SK-N-DZ (cell line): Measurements from ENCODE around the gene ASCC1.

Experiments used
- DNase-seq: peaks from one replicate; pipeline ENCODE4 v3.0.0-alpha.2; 2015; ENCODE audit warnings: low spot score

ASCC1 gene

DNA sequence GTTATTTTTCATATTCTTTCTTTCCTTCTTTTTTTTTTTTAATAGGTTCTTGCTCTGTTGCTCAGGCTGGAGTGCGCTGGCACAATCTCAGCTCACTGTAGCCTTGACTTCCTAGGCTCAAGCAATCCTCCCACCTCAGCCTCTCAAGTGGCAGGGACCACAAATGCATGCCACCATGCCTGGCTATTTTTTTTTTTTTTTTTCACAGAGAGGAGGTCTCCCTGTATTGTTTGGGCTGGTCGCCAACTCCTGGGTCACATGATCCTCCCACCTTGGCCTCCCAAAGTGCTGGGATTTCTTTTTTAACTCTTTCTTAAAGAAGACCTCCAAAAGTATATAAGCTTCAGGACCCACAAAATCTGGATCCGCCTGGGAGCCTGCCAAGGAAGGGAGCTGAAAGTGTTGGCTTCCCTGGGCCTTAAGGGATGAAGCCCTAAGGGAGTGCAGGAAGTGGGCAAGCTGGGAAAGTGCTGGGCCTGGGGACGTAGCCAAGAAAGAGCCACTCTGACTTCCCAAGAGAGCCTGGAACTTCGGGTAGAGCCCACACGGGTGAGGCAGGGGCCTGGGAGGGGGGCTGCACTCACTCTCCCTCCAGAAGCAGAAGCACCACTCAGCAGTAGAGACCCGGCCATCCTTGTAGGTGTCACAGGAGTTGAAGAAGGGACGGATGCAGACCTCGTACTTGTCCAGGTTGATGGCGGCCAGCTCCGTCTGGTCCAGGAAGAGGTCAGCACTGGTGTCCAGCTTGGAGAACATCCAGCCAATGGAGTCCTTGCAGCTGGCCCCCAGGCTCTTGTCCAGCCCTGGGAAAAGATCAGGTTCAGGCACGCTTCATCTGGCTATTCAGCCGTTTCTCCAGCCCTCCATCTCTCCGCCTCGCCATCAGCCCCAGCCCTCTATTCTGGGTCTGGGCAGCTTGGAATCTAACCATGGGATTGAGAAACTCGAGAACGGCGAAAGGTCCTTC, 149.5 kb downstream of the ASCC1 start:
- DNase-seq: no peak

DNA sequence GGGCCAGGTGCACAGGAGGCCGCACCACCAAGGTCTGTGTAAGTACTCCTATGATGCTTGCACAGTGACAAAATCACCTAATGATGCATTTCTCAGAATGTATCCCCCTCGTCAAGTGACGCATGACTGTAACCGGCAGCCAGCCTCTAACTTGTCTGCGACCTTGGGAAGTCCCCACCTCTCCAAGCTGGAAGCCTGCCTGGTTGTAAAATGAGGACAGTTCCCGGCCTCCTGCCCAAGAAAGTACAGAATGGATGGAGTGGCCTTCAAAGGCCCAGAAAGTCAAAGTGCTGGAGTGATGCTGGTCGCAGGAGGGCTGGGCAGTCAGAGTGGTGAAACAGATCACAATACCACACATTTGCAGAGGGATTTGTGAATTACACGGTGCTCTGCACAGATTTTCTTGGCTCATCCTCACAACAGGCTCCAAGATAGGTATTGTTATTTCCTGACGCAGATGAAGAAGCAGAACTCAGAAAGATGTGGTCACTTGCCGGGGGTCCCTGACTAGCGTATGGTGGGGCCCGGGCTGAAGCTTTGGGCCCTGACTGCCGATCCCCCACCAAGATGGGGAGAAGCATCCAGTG, 150.5 kb downstream of the ASCC1 start:
- DNase-seq: no peak

DNA sequence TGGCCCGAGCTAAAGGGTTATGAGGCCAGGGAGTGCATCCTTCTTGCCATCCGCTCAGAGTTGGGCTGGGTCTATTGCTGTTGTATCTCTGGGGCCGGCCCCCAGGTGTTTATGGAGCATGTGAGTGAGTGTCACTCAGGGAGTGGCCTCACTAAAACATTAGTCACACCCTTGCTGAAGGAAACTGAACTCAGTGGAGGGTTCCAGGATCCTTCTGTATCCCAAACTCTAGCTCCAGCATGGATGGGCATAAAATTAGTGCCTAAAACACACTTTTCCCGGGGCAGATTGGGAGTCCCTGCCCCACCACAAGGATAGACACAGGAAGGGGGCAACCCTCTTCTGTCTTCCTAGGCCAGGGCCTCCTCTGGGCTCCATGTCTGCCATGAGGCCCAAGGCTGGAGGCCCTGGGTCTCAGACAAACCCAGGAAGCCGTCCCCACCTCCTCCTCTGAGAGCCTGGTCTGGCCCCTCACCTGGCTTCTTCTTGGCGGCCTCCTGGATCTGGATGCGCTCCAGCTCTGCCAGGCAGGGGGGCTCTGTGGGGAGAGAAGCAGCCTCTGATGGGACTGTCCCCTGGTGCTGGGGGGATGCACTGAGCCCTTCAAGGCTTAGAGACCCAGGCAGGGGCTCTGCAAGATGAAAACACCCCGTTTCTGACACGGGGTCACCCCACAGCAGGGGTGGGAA, 152.2 kb downstream of the ASCC1 start:
- DNase-seq: no peak

DNA sequence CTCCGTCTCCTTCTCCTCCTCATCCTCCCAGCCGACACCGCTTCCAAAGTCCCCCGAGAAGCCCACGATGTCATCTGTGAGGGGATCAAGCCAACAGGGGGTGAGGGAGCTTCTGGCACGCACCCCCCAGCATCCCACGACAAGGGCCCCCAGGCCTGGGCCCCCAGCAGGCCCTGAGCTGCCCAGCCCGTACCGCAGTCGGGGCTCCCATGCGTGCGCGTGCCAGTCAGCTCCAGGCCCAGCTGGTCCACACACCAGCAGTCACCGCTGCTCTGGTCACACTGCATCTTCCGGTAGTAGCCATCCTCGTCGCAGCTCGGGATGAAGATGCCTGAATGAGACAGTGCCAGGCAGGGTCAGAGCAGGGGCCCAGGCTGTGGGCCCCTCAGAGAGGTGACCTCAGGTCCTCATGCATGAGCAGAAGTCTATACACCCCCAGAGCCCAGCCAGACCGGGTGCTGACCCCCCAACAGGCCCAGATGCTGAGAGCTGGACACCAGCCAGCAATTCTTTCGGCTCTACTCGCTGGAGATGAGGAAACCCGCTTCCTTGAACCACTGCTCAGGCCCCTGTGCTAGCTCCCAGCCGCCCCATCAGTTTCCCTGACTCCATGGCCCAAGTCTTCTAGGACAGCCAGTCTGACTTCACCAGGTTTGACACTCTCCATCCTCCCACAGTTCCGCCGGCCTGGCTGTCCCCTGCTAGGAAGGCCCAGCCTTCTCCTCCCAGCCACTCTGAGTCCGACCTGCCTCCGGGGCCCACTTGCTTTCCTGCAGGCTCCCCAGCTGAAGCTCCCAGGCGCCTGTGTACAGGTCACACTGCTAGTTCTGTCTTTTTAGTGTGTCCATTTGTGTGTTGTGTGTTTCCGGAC, 153.0 kb downstream of the ASCC1 start:
- no peak for DNase-seq

DNA sequence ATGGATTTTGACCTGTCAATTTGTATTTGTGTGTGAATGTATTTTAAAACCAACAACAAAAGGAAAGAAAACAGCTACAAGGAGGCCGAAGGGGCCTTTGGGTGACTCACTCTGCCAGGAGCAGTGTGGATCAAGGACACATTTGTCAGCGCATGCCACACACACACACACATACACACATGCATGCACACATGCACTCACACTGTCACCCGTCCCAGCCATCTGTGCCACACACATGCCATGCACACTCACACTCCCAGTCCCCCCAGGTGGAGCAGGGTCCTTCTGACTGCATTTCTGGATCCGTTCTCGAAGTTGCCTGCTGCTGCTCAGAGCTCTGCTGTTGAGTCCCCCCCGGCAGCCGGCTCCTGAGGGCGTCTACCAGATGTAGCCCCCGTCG, 153.7 kb downstream of the ASCC1 start:
- DNase-seq: no peak

DNA sequence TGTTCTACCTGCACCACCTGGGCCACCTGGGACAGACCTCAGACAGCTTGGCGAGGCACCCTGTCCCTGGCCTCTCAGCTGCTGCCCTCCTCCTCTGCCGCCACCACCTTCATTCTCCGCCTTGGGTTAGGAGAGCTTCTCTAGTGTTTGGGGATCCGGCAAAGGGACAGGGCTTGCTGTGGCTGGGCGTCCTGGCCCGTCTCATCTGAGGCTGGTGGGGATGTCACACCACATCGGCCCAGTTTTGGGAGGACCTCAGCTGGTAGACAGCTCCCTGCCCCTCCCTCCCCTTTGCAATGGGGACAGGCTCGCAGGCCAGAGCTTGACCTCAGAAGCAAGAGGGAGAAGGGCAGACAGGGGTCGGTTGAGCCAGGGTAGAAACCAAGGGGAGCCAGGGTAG, 154.1 kb downstream of the ASCC1 start:
- no peak for DNase-seq

DNA sequence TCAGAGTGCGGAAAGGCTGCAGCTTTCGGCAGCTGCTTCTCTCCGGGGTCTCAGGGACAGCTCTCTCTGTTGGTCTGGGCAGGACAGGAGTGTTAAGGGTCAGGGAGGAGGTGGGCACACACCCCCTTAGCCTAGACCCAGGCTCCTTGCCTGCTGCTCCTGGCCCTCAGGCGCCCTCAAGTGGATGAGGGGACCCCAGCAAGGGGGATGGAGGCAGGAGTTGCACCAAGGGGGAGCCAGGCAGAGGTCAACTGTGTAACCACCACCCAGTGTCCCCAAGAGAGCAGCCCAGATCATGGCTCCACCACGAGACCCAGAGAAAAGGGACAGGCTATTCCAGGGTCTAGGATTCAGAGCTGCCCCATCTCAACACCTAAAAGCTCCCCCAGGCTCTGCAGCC, 154.6 kb downstream of the ASCC1 start:
- DNase-seq: peak; percentile 28

DNA sequence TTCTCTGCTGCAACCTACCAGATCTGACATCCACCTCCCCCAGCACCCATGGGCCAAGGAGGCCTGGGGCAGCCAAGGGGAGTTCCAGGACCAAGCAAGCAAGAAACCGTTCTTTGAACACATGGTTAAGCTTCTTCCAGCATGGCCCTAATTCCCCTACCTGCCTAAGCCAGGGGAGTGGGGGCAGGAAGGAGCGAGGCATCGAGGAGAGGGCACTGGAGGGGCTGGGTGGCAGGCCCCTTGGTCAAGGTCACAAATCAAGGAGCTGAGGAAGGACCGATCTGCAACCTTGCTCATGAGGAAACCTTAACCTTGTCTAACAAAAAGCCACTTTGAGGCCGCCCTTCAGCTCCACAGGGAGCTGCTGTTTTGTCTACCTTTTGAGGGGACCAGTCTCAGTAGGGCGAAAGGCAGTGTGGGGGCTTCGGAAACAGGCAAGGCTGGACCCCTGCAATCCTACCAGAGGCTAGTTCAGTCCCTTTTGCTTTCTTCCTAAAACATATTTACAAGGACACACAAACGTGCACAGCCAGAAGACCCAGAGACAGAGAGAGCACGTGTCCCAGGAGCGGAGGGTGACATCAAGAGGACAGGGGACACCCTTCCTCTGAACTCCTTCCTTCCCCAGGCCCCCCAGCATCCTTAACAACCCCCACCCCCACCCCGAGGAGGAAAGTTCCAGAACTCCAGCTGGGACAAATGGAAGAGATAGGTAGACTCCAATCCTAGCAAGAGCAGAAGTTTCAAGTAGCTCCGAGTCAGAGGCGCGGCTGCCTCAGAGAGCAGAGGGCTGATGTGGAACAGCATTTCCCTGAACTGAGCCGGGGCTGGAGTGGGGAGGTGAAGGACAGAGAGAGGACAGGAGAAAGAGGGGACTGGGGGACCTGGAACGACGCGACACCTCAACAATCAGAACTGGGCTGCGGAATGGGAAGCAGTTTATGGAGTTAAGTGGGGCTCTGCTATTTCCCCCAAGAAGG, 155.9 kb downstream of the ASCC1 start:
- DNase-seq: no peak

DNA sequence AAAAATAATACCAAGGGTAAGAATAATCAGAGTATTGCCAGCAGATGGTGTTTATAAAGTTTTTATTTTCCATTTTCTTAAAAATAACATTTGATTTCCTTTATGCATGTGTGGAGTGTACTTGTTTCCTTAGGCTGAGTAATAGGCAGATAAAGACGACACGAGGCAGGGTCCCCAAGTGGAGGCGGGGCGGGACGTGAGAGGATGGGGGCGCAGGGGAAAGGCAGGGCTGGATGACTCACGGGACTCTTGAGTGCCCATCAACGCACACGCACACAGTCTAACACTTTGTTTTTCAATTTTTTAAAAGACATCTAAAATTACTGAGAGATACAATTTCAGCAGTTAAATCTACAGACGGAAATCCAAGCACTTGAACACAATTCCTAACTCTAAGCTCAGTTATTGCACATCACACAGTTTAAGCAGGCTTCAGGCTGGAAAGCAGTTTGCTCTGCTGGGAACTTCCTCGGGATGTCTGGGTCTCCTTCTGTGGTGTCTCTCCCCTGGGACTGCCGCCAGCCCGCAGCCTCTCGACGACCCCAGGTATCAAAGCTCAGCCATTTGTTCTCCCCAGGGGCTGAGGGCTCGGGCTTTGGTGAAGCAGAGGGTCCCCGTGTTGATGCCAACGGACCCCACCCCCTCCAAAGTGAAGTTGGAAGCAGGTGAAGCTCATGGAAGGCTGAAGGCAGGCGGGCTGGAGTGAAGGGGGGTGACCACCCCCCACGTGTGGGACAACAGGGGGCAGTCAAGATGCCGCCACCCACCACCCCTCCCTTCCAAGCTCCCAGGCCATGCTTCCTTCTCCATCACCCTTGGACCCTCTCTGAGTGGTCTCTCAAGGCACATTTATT, 156.9 kb downstream of the ASCC1 start:
- no peak for DNase-seq

DNA sequence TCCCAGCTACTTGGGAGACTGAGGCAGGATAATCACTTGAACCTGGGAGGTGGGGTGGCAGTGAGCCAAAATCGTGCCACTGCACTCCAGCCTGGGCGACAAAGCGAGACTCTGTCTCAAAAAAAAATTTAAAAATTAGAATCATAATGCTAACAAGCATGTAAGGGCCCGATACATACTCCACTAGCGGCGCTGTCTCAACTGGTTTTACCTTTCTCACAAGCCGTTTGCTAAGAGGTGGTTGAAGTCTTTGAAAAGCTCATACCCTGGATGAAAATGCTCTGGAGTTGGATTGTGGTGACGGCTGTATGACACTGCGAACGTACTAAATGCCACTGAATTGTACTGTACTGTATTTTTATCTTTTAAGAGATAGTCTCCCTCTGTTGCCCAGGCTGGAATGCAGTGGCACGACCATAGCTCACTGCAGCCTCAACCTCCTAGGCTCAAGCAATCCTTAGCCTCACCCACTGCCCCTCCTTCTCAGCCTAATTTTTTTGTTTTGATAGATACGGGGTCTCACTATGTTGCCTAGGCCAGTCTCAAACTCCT, 157.7 kb downstream of the ASCC1 start:
- DNase-seq: no peak

DNA sequence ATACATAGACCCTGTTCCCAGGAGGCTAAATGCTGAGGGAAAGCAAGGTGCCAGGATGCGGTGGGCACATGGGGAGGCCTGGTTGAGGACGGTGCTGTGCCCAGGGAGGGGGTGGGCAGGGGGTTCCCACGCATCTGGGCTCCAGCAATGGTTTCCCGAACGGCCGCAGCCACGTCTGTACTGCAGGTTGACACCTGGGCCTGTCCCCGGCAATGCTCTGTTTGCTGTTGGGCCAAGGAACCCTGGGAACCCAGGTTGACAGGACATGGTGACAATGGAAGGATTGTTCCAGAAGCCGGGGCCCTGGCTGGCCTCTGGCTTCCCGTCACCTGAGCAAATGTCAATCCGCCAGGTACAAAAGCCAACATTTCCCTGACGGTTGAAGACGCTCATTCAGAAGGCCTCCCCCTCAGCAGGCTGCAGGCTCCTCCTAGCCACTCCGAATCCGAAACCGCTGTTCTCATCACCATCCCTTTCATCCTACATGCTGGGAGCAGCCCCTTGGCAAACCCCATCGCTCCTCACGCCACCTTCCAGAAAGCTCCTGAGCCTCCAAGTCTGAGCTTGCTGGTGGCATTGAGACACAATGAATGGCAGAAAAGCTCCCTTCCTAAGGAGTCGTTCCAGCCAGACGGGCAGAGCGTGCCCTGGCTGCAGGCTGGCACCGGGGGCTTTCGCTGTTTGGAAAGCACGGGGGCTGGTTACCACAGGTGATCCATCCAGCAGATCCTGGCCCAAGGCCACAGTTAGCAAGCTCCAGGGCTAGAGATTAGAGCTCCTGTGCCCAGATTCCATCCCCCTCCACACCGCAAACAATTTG, 158.9 kb downstream of the ASCC1 start:
- no peak for DNase-seq

DNA sequence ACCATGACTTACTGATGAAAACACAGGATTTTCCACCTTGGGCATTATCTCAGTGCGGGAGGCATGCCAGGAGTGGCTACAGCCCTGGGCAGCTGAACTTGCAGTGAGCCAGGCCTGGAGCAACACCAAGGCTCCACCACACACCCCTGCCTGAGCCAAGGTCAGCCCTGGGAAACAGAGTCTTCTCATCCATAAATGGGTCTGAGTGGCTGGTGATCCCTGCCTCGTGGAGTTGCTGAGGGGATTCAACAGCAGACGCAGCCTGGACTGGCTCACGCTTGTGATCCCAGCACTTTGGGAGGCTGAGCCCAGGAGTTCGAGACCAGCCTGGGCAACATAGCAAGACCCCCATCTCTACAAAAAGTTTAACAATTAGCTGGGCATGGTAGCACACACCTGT, 160.0 kb downstream of the ASCC1 start:
- DNase-seq: no peak

DNA sequence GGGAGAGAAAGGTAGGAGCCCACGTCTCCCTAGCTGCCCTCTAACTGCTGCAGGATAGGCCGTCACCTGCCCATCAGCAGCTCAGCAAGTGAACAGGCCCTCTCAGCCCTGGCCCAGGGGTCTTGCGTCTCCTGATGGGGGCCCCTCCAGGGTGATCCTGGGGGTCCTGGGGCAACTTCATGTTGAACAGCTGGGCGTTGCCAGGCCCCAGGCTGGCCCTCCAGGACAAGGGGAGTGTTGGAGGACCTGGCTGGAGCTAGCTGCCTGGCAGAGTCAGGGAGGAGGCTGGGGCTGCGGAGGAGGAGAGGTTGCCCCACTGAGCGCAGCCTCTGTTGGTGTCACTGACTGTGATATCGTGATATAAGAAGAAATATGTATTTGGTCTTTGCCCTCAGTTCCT, 162.4 kb downstream of the ASCC1 start:
- DNase-seq: no peak

DNA sequence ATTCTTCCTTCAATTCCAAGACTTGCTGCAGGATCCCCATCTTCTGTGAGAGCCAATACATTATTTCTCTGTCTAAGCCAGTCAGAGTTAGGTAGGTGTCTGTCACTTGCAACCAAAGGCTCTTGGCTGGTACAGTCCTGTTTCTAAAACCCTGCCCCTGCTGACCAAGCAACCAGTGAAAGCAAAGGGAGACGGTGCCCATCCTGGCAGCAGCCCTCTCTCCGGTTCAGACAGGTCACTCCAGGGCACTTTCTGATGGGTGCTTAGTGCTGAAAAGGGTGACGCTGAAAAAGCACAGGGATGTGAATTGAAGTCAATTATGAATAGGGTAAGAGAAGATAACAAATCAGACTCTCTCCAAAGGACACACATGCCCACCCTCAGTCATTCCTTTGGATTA, 165.2 kb downstream of the ASCC1 start:
- no peak for DNase-seq

DNA sequence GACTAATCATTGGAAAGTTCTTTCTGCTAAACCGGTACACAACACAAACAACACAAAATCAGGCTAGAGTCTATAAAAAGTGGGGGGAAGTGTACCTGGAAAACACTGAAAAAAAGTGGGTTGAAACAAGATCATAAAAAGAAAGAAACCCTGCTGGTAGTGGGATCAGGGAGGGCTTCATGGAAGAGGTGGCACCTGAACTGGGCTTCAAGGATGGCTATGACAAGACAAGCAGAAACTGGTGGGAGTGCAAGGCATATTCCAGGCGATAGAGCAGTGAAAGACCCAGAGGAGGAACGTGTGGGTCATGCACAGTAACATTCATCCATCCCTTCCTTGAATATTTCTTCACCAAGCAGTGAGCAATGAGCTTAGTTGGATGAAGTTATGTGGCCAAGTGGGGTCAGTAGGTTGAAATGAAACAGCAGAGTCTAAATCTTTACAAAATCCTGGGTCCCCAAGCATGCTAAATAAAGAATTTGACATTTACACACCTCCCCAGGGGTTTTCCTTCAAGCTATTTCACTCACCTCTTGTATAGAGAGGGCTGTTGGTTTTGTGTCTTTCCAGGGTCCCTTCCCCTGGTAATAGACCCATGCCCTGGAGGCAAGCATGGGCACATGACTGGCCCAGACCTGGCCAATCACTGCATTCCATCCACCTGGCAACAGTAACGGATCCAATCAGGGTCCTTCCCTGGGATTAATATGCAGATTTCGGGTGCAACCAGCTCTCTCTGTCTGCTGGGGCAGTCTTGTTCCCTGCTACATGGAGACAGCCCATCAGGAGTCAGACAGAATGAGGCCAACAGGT, 165.9 kb downstream of the ASCC1 start:
- DNase-seq: peak; percentile 47

DNA sequence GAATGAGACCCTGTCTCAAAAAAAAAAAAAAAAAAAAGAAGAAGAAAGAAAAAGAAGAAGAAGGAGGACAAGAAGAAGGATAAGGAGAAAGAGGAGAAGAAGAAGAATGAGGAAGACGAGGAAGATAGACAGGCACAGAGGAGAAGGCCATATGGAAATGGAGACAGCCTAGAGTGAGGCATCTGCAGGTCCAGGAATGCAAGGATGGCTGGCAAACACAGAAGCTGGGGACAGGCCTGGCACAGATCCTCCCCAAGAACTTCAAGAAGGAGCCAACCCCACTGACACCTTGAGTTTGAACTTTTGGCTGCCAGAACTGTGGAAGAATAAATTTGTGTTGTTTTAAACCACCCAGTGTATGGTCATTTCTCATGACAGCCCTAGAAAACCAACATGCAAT, 166.6 kb downstream of the ASCC1 start:
- no peak for DNase-seq

DNA sequence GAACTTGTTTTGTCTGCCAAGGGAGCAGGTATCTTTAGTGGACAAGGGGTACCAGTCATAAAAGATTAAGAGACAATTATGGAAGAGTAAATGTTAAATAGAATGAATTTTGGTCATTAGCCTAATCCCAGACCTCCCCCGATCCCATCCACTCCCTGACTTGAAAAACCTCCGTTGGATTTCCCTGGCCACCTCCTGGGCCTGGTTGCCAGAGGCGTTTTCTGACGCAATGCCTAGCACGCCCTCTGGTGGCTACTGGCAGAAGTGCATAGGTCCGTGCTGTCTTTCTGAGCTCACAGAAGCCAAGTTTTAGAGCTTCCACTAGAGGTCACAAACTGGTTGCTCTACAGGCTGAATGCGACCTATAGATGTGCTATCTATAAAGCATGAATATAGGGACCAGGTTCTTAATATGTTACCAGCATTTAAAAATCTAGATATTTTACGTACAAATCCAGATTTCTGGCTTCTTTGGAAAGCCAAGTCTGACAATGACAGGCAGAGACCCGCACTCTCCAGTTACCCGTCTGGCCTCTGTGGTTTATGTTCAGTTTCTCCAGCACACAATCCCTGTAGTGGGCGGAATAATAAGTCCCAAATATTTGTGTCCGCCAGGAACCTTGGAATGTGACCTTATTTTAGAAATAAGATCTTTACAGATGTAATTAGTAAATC, 167.5 kb downstream of the ASCC1 start:
- peak; percentile 89 for DNase-seq
